ENCODE data around the gene ZSCAN25. TPM values are rescaled to one million over a fixed set of nuclear protein-coding genes. Genes with fewer than 3 reads are reported as not detected.

ZSCAN25 gene
- 7.3 and 10.2 TPM in 2 replicates for total RNA-seq

DNA sequence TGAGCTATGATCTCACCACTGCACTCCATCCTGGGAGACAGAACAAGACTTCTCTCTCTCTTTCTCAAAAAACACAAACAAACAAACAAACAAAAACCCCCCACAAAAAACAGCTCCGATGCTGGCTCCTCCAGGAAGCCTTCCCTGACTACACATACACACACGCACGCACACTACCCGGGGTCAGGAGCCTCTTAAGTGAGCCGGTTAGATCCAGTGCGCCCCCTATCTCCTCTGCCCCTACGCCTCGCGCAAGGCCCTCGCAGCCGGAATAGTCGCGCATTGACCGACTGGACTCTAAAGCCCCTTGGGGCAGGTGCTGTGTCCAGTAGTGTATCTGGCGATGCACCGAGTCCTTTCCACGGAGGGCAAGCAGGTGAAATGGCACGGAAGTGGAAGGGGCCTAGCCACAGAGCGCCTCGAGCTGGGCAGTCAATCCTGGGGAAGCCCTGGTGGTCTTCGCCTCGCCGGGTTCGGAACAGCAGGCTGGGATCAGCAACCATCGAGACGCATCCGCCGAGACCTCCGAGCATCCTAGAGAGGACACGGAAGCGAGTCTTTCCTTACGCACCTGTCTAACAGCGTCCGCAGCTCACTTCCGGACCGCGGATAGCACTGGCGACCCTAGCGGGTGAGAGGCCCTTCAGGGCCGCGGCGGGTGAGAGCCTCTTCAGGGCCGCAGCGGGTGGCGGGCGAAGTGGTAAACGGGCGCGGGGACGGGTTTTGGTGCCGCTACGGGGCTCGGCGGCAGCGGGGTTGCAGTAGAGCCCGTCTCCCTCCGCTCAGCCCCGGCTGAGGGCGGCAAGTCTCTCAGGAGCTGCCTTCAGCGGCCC, at the start of gene ZSCAN25:
ZSCAN25 (plus strand) TSS at position 588 of the 833 bp plus-strand sequence. CDS start 2,661 bp downstream, outside the sequence.

DNA sequence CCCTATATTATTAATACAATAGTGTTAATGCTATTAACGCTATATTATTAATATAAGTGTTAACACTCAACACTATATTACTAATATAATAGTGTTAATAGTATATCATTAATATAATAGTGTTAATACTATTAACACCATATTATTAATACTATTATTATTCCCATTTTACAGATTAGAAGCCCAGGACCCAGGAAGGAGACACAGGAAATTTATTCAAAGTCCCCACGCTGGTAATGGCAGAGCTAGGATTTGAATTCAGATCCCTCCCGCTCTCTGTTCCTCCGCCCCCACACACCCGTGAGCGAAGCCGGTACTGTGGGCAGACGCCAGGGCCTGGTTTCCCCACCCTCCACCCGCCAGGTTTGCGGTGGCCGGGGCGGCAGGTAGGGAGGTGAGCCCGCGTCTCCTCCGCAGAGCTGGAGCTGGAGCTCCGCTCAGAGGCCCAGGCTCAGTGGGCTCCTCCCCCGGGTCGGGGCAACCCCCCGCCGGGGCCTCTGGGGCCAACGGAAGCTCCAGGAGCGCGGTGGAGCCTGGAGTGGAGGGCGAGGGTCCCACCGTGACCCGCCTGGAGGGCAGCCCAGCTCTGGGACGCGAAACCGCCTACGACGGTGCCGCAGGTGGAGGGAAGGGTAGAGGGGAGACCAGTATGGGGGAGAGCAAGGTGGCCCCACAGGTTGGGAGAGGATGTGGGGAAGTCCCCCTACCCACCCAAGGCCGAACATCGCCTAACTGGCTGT, 18.8 kb upstream of the ZSCAN25 start, which contains the start of gene TMEM225B:
TMEM225B (plus strand) TSS at position 506 of the 740 bp plus-strand sequence. CDS start 6,122 bp downstream, outside the sequence.

DNA sequence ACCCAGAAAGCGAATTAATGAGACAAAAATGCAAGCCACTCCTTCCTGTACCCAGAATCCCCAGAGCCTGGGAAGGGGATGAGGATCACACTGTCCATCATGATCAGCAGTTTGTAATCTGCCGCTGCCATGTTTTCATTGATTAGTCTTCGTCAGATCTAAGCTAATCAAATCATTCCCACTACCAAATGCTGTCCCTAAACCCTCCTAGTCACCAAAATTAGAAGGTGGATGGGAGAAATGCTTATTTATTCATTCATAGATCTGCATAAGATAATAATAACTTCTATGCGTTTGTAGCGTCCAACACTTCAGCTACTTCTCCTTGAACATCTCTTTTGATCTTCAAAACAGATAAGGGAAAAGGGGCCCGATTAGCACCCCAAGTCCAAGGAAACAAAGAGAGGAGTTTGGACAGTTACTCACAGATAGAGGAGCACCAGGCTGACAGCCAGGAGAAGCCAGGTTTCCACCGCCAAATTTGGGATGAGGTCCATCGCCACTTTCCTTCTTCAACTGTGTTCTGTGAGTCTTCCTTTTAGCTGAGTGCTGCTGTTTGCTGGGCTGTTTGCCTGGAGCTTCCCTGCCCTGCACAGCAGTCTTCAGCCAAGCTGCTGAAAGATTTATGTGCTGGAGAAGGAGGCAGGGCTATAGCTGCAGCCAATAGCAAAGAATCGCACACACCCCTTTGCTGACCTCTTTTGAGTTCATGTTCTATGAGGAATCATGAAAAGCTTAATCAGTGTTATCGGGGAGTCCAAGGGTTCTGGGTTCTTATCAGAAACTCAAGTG, 62.9 kb downstream of the ZSCAN25 start, which contains the start of gene CYP3A5:
CYP3A5 (minus strand) TSS at position 597 of the 792 bp plus-strand sequence; CDS start at position 497, 100 bp downstream.

Other genes with a start within 250 kb of the ZSCAN25 start
- 193 and 433 TPM in 2 replicates for gene ARPC1B, start 242.2 kb upstream of the ZSCAN25 start, total RNA-seq
- gene PDAP1, start 208.3 kb upstream of the ZSCAN25 start, total RNA-seq: 37.2 and 106 TPM in 2 replicates
- 80.6 and 143 TPM in 2 replicates for gene BUD31, start 208.0 kb upstream of the ZSCAN25 start, total RNA-seq
- gene PTCD1, start 178.1 kb upstream of the ZSCAN25 start, total RNA-seq: 7.6 and 9.2 TPM in 2 replicates
- 33.9 and 36.1 TPM in 2 replicates for gene CPSF4, start 178.0 kb upstream of the ZSCAN25 start, total RNA-seq
- gene ATP5MF, start 150.8 kb upstream of the ZSCAN25 start, total RNA-seq: 825 and 857 TPM in 2 replicates
- gene ZNF789, start 144.1 kb upstream of the ZSCAN25 start, total RNA-seq: 4.2 and 4.8 TPM in 2 replicates
- 30.2 and 36.2 TPM in 2 replicates for gene ZNF394, start 116.7 kb upstream of the ZSCAN25 start, total RNA-seq
- gene ZKSCAN5, start 112.3 kb upstream of the ZSCAN25 start, total RNA-seq: 11.5 and 11.8 TPM in 2 replicates
- gene FAM200A, start 64.8 kb upstream of the ZSCAN25 start, total RNA-seq: 7.0 and 7.7 TPM in 2 replicates
- gene ZNF655, start 58.3 kb upstream of the ZSCAN25 start, total RNA-seq: 45.1 and 46.8 TPM in 2 replicates
- gene TMEM225B, start 18.7 kb upstream of the ZSCAN25 start, total RNA-seq: under 0.01 and 0.85 TPM in 2 replicates
- gene CYP3A5, start 63.0 kb downstream of the ZSCAN25 start, total RNA-seq: under 0.01 TPM in 1 of 2 replicates, not detected in the other
- not detected in 2 replicates for gene CYP3A7, start 118.2 kb downstream of the ZSCAN25 start, total RNA-seq
- gene CYP3A4, start 167.2 kb downstream of the ZSCAN25 start, total RNA-seq: not detected in 2 replicates
- gene CYP3A43, start 211.1 kb downstream of the ZSCAN25 start, total RNA-seq: not detected in 2 replicates

Measured in regular cardiac myocyte (primary cell).